GM23338 (cell line): ENCODE measurements around the gene TEKT3.

Experiments
- CTCF ChIP-seq, 2 experiments: fragments of 200-600 bp in 1 of 2; sonication (generic) in 1 of 2; conservative IDR thresholded peaks; 2 replicates each; pipeline versions ENCODE4 v1.5.1 to v1.6.1; 2016 to 2017; ENCODE audit warnings: antibody characterized with exemption in 2 of 2, low read depth in 2 of 2, mild to moderate bottlenecking in 2 of 2, moderate library complexity in 1 of 2
- ETS1 ChIP-seq: IDR thresholded peaks from 2 replicates; pipeline ENCODE4 v1.6.1; 2016; ENCODE audit warnings: antibody characterized with exemption
- EZH2 ChIP-seq: fragments of 200-600 bp; sonication (generic); IDR thresholded peaks from one replicate; pipeline ENCODE4 v1.8.0; 2017; ENCODE audit warnings: antibody characterized with exemption, mild to moderate bottlenecking, low read depth; ENCODE audit not compliant: unreplicated experiment
- POLR2AphosphoS5 ChIP-seq: IDR thresholded peaks from 2 replicates; pipeline ENCODE4 v1.6.1; 2016; ENCODE audit warnings: antibody characterized with exemption, low read depth

GRCh38 chr17:15263206-15263579, 78.2 kb downstream of the TEKT3 start:
- TF ChIP-seq CTCF (conservative IDR thresholded peaks at IDR 0.05; ENCODE audit: low read depth in 2 of 2) (no peak), POLR2AphosphoS5 (no peak), ETS1 (no peak), EZH2 (peak; percentile 3)
